Activated T-cell treated with anti-CD3 and anti-CD28 coated beads for 24 hours (primary cell): Measurements from ENCODE around the gene DLG5.
A peak's percentile ranks its signal among the peaks of the same experiment; 100 is the strongest.

Experiments
- DNase-seq: peaks from one replicate; pipeline ENCODE4 v3.0.0-alpha.2; 2020; ENCODE audit warnings: low read depth

The DLG5 gene

GRCh38 chr10:77843264-77843663 lies 83.3 kb downstream of the DLG5 start:
- no peak for DNase-seq

GRCh38 chr10:77842652-77843212 lies 83.8 kb downstream of the DLG5 start:
- no peak for DNase-seq

- DNase-seq: no peak
Measured at GRCh38 chr10:77841711-77842375, 84.7 kb downstream of the DLG5 start.

GRCh38 chr10:77840636-77841035 lies 85.9 kb downstream of the DLG5 start:
- DNase-seq: no peak

GRCh38 chr10:77837925-77838595 lies 88.5 kb downstream of the DLG5 start:
- no peak for DNase-seq

GRCh38 chr10:77837248-77837924 lies 89.2 kb downstream of the DLG5 start:
- DNase-seq: peak; percentile 41

- DNase-seq: peak; percentile 47
Measured at GRCh38 chr10:77836299-77836820, 90.2 kb downstream of the DLG5 start.

- no peak for DNase-seq
Measured at GRCh38 chr10:77835669-77836086, 90.9 kb downstream of the DLG5 start.

GRCh38 chr10:77834943-77835668 lies 91.4 kb downstream of the DLG5 start:
- DNase-seq: no peak

GRCh38 chr10:77834540-77834939 lies 92.0 kb downstream of the DLG5 start:
- DNase-seq: no peak

- no peak for DNase-seq
Measured at GRCh38 chr10:77833792-77834191, 92.8 kb downstream of the DLG5 start.

- no peak for DNase-seq
Measured at GRCh38 chr10:77833225-77833624, 93.3 kb downstream of the DLG5 start.

GRCh38 chr10:77832238-77832637 lies 94.3 kb downstream of the DLG5 start:
- no peak for DNase-seq

- DNase-seq: no peak
Measured at GRCh38 chr10:77829356-77829755, 97.2 kb downstream of the DLG5 start.

- DNase-seq: no peak
Measured at GRCh38 chr10:77828377-77828776, 98.2 kb downstream of the DLG5 start.

GRCh38 chr10:77827366-77827765 lies 99.2 kb downstream of the DLG5 start:
- no peak for DNase-seq

GRCh38 chr10:77825965-77826364 lies 100.6 kb downstream of the DLG5 start:
- DNase-seq: no peak

- no peak for DNase-seq
Measured at GRCh38 chr10:77824908-77825307, 101.6 kb downstream of the DLG5 start.

- DNase-seq: no peak
Measured at GRCh38 chr10:77823811-77824542, 102.6 kb downstream of the DLG5 start.

GRCh38 chr10:77821551-77821950 lies 105.0 kb downstream of the DLG5 start:
- no peak for DNase-seq

GRCh38 chr10:77821036-77821435 lies 105.5 kb downstream of the DLG5 start:
- no peak for DNase-seq
